GM19035 (cell line): ENCODE data around the gene MACO1.

Experiments used
- ATAC-seq: cut with Tn5 transposase; IDR thresholded peaks from one replicate; pipeline ENCODE4 v1.9.1; 2021; ENCODE audit not compliant: unreplicated experiment

MACO1 gene

GRCh38 chr1:25520446-25521061 is 89.9 kb downstream of the MACO1 start:
- ATAC-seq, result no peak

- no peak for ATAC-seq
Measured at GRCh38 chr1:25522031-25522655, 91.4 kb downstream of the MACO1 start.

- no peak for ATAC-seq
Measured at GRCh38 chr1:25523542-25523941, 92.8 kb downstream of the MACO1 start.

GRCh38 chr1:25524568-25525360 is 94.1 kb downstream of the MACO1 start:
- no peak for ATAC-seq

- ATAC-seq, result no peak
Measured at GRCh38 chr1:25525361-25525688, 94.6 kb downstream of the MACO1 start.

GRCh38 chr1:25526753-25527152 is 96.1 kb downstream of the MACO1 start:
- ATAC-seq, result no peak

- ATAC-seq, result no peak
Measured at GRCh38 chr1:25527226-25527846, 96.6 kb downstream of the MACO1 start.

- ATAC-seq, result no peak
Measured at GRCh38 chr1:25527946-25528595, 97.4 kb downstream of the MACO1 start.

- no peak for ATAC-seq
Measured at GRCh38 chr1:25528881-25529517, 98.3 kb downstream of the MACO1 start.

GRCh38 chr1:25529518-25530185 is 99.0 kb downstream of the MACO1 start:
- ATAC-seq, result no peak

- no peak for ATAC-seq
Measured at GRCh38 chr1:25530186-25531081, 99.7 kb downstream of the MACO1 start.

GRCh38 chr1:25531082-25531461 is 100.4 kb downstream of the MACO1 start:
- no peak for ATAC-seq

- ATAC-seq, result no peak
Measured at GRCh38 chr1:25532970-25533369, 102.3 kb downstream of the MACO1 start.

- ATAC-seq, result no peak
Measured at GRCh38 chr1:25533775-25534409, 103.2 kb downstream of the MACO1 start.

GRCh38 chr1:25534410-25534788 is 103.7 kb downstream of the MACO1 start:
- ATAC-seq, result no peak

- ATAC-seq, result no peak
Measured at GRCh38 chr1:25536124-25536523, 105.4 kb downstream of the MACO1 start.

- no peak for ATAC-seq
Measured at GRCh38 chr1:25537153-25537831, 106.6 kb downstream of the MACO1 start.

- ATAC-seq, result no peak
Measured at GRCh38 chr1:25538191-25538767, 107.6 kb downstream of the MACO1 start.
